Activated CD4-positive, alpha-beta memory T cell treated with anti-CD3 and anti-CD28 coated beads, Interleukin-2, amount 10 ng/mL, durations not matched to agents 7 days and 5 days (primary cell): ENCODE measurements around the gene MUC5B. TPM values are rescaled to one million over a fixed set of nuclear protein-coding genes. Genes with fewer than 3 reads are reported as not detected.
"Not testable (repeated sequence)": the region's sequence is repeated elsewhere in the genome, so short reads cannot be mapped to it uniquely, and the experiment has no call there.

Experiments
- CTCF ChIA-PET: fragments of 350-600 bp; sonication (Branson Sonifier 250); formaldehyde crosslinking; loops from one replicate; lab custom pipeline; 2021; ENCODE audit warnings: antibody characterized with exemption, inconsistent platforms; lab: Charles Lee
- POLR2A ChIA-PET: fragments of 350-600 bp; sonication (Branson Sonifier 250); formaldehyde crosslinking; loops from one replicate; lab custom pipeline; 2021; ENCODE audit warnings: antibody characterized with exemption; lab: Charles Lee
- DNase-seq: peaks from one replicate; pipeline ENCODE4 v3.0.0-alpha.2; 2020
- H3K27ac Mint-ChIP-seq: one replicate; pipeline ENCODE4 v1.8.0; 2021; ENCODE audit warnings: mild to moderate bottlenecking, mixed read lengths
- H3K27me3 Mint-ChIP-seq: one replicate; pipeline ENCODE4 v1.8.0; 2021; ENCODE audit warnings: mixed read lengths
- H3K36me3 Mint-ChIP-seq: one replicate; pipeline ENCODE4 v1.8.0; 2021; ENCODE audit warnings: low read depth, mixed read lengths
- H3K4me1 Mint-ChIP-seq: one replicate; pipeline ENCODE4 v1.8.0; 2021; ENCODE audit warnings: mixed read lengths
- H3K4me3 Mint-ChIP-seq: one replicate; pipeline ENCODE4 v1.8.0; 2021; ENCODE audit warnings: mild to moderate bottlenecking, mixed read lengths
- H3K9me3 Mint-ChIP-seq: one replicate; pipeline ENCODE4 v1.8.0; 2021; ENCODE audit warnings: mixed read lengths
- total RNA-seq, 2 experiments: library from RNA; stranded (reverse); gene quantifications; one replicate each; pipeline ENCODE4 v1.2.3, GENCODE V29; 2021

The MUC5B gene
- total RNA-seq = not detected

DNA sequence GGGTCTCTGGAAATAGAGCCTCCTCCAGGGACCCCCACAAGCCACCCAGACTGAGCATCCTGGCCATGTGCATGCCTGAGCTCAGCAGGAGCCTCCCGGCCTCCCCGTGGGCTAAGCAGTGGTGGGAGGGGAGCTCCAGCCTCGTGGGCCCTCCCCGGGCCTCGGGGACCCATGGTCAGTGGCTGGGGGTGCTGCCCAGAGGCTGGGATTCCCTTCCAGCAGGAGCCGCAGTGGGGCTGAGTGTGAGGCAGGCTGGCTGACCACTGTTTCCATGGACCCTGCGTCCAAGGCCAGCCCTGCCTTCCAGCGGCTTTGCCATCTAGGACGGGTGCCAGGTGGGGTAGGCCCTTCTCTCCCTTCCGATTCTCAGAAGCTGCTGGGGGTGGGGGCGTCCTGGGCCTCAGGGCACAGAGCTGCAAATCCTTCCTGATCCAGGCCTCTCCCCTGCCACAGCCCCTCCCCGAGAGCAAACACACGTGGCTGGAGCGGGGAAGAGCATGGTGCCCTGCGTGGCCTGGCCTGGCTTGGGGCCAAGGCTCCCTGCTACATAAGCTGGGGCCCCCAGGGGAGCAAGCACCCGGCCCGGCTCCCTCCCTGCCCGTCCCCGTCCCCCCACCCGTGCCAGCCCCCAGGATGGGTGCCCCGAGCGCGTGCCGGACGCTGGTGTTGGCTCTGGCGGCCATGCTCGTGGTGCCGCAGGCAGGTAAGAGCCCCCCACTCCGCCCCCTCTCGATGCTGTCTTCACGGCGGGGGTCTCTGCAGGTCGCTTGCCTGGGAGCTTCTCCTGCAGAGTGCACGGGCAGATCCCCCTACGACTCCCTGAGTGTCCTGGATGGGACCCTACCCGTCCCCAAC, at the start of gene MUC5B:
Gene MUC5B, plus strand, starts transcription at position 576 of the 855 bp plus-strand sequence. Its CDS starts 58 bp downstream, at position 634.
- no peaks in the 10 kb centered on the region for H3K27me3 Mint-ChIP-seq
- no peak within 1 kb of the TSS for H3K4me3 Mint-ChIP-seq
- H3K27ac Mint-ChIP-seq = no peak within 1 kb of the TSS
- no peaks in the 10 kb centered on the region for H3K4me1 Mint-ChIP-seq
- no peaks in the 10 kb centered on the region for H3K36me3 Mint-ChIP-seq
- no peak for DNase-seq
- POLR2A ChIA-PET = no interaction called here
- CTCF ChIA-PET = no interaction called here
- no peaks in the 10 kb centered on the region for H3K9me3 Mint-ChIP-seq

DNA sequence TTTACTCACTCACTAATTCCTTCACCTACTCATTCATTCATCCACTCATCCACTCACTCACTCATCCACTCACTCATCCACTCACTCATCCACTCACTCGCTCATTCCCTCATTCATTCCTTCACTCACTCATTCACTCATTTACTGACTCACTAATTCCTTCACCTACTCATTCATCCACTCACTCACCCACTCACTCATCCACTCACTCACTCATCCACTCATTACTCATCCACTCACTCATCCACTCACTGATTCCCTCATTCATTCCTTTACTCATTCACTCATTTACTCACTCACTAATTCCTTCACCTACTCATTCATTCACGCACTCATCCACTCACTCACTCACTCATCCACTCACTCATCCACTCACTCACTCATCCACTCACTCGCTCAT, 49.5 kb upstream of the MUC5B start:
- H3K36me3 Mint-ChIP-seq, H3K4me1 Mint-ChIP-seq, H3K4me3 Mint-ChIP-seq, H3K27me3 Mint-ChIP-seq, H3K27ac Mint-ChIP-seq, POLR2A ChIA-PET, CTCF ChIA-PET, DNase-seq: not testable (repeated sequence)
- H3K9me3 Mint-ChIP-seq = peaks cover 12% of the 10 kb centered on the region

DNA sequence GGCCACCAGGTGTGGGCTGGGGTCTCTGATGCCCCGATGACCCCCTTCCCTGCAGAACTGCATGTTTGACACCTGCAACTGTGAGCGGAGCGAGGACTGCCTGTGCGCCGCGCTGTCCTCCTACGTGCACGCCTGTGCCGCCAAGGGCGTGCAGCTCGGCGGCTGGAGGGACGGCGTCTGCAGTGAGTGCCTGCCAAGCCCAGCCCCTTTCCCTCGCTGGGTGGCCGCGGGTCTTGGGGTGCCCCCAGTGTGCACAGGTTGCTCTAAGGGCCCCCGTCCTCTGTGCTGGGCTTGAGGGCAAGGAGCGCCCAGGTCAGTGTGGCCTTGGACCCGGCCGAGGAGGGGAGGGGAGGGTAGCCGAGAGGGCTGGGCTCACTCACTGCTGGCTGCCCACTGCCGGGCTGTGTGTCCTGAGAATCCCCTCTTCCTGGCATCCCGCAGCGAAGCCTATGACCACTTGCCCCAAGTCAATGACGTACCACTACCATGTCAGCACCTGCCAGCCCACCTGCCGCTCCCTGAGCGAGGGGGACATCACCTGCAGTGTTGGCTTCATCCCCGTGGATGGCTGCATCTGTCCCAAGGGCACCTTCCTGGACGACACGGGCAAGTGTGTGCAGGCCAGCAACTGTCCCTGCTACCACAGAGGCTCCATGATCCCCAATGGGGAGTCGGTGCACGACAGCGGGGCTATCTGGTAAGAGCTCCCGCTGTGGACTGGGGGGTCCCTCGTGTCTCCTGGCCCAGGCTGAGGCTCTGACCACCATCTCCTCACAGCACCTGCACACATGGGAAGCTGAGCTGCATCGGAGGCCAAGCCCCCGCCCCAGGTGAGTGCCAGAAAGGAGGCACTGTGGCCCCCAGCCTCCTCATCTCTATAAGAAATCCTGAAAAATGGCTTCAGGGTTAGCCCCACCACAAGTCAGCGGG, 48.2 kb upstream of the MUC5B start:
- H3K27ac Mint-ChIP-seq = no peak overlapping the region
- no peaks in the 10 kb centered on the region for H3K27me3 Mint-ChIP-seq
- H3K9me3 Mint-ChIP-seq = peaks cover 12% of the 10 kb centered on the region
- peaks cover 3% of the 10 kb centered on the region for H3K36me3 Mint-ChIP-seq
- no peaks in the 10 kb centered on the region for H3K4me1 Mint-ChIP-seq
- no peak overlapping the region for H3K4me3 Mint-ChIP-seq
- POLR2A ChIA-PET = no interaction called here
- CTCF ChIA-PET = no interaction called here
- no peak for DNase-seq

GRCh38 chr11:1175461-1176223, 47.2 kb upstream of the MUC5B start:
- H3K4me3 Mint-ChIP-seq = no peak overlapping the region
- H3K9me3 Mint-ChIP-seq = peaks cover 12% of the 10 kb centered on the region
- H3K4me1 Mint-ChIP-seq = no peaks in the 10 kb centered on the region
- peaks cover 3% of the 10 kb centered on the region for H3K36me3 Mint-ChIP-seq
- ChIA-PET POLR2A (no interaction called here), CTCF (no interaction called here)
- H3K27me3 Mint-ChIP-seq = no peaks in the 10 kb centered on the region
- H3K27ac Mint-ChIP-seq = no peak overlapping the region
- no peak for DNase-seq

GRCh38 chr11:1176224-1177019, 46.4 kb upstream of the MUC5B start:
- H3K27me3 Mint-ChIP-seq = no peaks in the 10 kb centered on the region
- peaks cover 9% of the 10 kb centered on the region for H3K9me3 Mint-ChIP-seq
- no peak overlapping the region for H3K4me3 Mint-ChIP-seq
- ChIA-PET CTCF (no interaction called here), POLR2A (no interaction called here)
- no peaks in the 10 kb centered on the region for H3K4me1 Mint-ChIP-seq
- no peak overlapping the region for H3K27ac Mint-ChIP-seq
- peaks cover 3% of the 10 kb centered on the region for H3K36me3 Mint-ChIP-seq
- DNase-seq = no peak

GRCh38 chr11:1177020-1177770, 45.7 kb upstream of the MUC5B start:
- Mint-ChIP-seq H3K36me3 (peaks cover 3% of the 10 kb centered on the region), H3K9me3 (peaks cover 6% of the 10 kb centered on the region), H3K27me3 (no peaks in the 10 kb centered on the region), H3K27ac (no peak overlapping the region), H3K4me1 (no peaks in the 10 kb centered on the region), H3K4me3 (no peak overlapping the region)
- ChIA-PET CTCF (no interaction called here), POLR2A (no interaction called here)
- DNase-seq = no peak

GRCh38 chr11:1177771-1178090, 45.1 kb upstream of the MUC5B start:
- Mint-ChIP-seq H3K9me3 (peaks cover 6% of the 10 kb centered on the region), H3K27ac (no peak overlapping the region), H3K27me3 (no peaks in the 10 kb centered on the region), H3K4me3 (no peak overlapping the region), H3K4me1 (no peaks in the 10 kb centered on the region), H3K36me3 (peaks cover 3% of the 10 kb centered on the region)
- no peak for DNase-seq
- ChIA-PET POLR2A (no interaction called here), CTCF (no interaction called here)

GRCh38 chr11:1178201-1178885, 44.5 kb upstream of the MUC5B start:
- no peak overlapping the region for H3K27ac Mint-ChIP-seq
- H3K4me3 Mint-ChIP-seq = no peak overlapping the region
- ChIA-PET CTCF (no interaction called here), POLR2A (no interaction called here)
- peaks cover 3% of the 10 kb centered on the region for H3K36me3 Mint-ChIP-seq
- H3K9me3 Mint-ChIP-seq = peaks cover 6% of the 10 kb centered on the region
- no peaks in the 10 kb centered on the region for H3K4me1 Mint-ChIP-seq
- H3K27me3 Mint-ChIP-seq = no peaks in the 10 kb centered on the region
- no peak for DNase-seq

DNA sequence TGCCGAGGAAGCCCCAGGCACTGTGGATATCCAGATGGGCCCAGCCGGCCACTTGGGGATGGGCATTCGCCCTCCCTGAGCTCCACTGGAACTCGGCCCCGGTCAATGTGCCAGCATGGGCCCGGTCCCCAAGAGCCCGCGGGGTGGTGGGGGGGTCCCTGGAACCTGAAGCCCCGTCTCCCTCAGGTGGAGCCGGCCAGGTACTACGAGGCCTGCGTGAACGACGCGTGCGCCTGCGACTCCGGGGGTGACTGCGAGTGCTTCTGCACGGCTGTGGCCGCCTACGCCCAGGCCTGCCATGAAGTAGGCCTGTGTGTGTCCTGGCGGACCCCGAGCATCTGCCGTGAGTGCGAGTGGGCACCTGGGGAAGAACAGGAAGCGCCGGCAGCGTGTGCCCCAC, 44.0 kb upstream of the MUC5B start:
- Mint-ChIP-seq H3K4me3 (no peak overlapping the region), H3K9me3 (peaks cover 6% of the 10 kb centered on the region), H3K36me3 (peaks cover 3% of the 10 kb centered on the region), H3K27ac (no peak overlapping the region), H3K27me3 (no peaks in the 10 kb centered on the region), H3K4me1 (no peaks in the 10 kb centered on the region)
- CTCF ChIA-PET = no interaction called here
- POLR2A ChIA-PET = no interaction called here
- DNase-seq = no peak

GRCh38 chr11:1179641-1180040, 43.2 kb upstream of the MUC5B start:
- Mint-ChIP-seq H3K4me3 (no peak overlapping the region), H3K27ac (no peak overlapping the region), H3K4me1 (no peaks in the 10 kb centered on the region), H3K9me3 (peaks cover 6% of the 10 kb centered on the region), H3K27me3 (no peaks in the 10 kb centered on the region), H3K36me3 (peaks cover 3% of the 10 kb centered on the region)
- ChIA-PET CTCF (no interaction called here), POLR2A (no interaction called here)
- no peak for DNase-seq

DNA sequence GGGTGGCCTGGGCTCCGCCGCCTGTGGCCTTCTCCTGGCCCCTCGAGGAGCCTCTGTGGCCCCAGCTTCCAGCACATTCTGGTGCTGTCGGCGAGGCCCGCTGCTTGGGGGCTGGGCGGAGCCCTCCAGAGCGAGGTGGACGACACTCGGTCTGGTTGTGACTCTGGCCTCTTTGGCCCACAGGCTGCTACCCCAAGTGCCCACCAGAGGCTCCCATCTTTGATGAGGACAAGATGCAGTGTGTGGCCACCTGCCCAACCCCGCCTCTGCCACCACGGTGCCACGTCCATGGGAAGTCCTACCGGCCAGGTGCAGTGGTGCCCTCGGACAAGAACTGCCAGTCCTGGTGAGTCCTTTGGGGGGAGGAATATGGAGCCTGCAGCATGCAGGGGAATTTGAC, 42.7 kb upstream of the MUC5B start:
- peaks cover 6% of the 10 kb centered on the region for H3K9me3 Mint-ChIP-seq
- no peak for DNase-seq
- H3K36me3 Mint-ChIP-seq = peaks cover 3% of the 10 kb centered on the region
- no peaks in the 10 kb centered on the region for H3K4me1 Mint-ChIP-seq
- POLR2A ChIA-PET = no interaction called here
- H3K4me3 Mint-ChIP-seq = no peak overlapping the region
- H3K27me3 Mint-ChIP-seq = no peaks in the 10 kb centered on the region
- CTCF ChIA-PET = no interaction called here
- no peak overlapping the region for H3K27ac Mint-ChIP-seq
